ENCODE measurements around the gene ACOT12. TPM values are rescaled to one million over a fixed set of nuclear protein-coding genes. Genes with fewer than 3 reads are reported as not detected.

ACOT12 gene
- polyA plus RNA-seq, 1 donor (not counting 4 experiments of a cell fraction or from before 2014, with no cell fraction given): not detected

DNA sequence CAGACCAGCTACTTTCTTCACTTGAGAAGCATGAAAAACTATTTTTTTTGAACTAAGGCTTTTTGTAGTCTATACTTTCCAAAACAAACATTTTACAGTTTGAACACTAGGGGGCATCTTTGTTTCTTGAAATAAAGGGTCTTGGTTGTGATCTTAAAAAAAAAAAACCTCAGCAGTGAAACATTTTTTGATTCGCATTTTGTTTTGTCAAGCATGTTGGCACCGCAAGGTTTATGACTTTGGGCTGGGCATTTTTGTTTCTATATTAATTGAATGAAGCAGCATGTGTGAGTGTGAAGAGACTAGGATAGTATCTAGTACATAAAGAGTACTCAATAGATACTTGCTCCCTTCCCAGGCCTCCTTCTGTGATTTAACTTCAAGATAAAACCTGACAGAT, 31.6 kb upstream of the ACOT12 start:
- dilution Hi-C loops (cut with MboI; ENCODE audit: extremely low pct_ligation_motif_present, low sequenced_read_pairs): no loop called here

DNA sequence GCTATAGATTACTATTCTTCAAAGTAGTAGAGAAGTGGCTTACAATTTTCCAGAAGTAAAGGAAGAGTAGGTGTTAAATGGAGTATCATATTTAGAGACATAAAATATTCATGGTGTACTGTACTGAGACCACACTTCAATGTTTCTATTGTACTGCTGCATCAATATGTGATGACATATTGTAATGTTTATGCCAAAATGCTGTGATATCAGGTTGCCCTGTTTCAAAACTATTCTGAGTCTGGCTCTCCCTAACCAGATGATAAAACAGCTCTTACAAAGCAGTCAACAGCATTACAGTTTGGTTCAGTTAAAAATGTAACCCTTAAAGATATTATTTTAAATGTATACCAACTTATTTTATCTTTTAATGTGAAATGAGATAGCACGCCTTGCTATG, 30.8 kb upstream of the ACOT12 start:
- no peaks in the 10 kb centered on the region for H3K79me2 ChIP-seq (ENCODE audit: control insufficient read depth, insufficient read depth, low read length)
- no peaks in the 10 kb centered on the region for H3K9me1 ChIP-seq (ENCODE audit: control insufficient read depth, extremely low read depth, insufficient read depth, low read length)
- H3K4me1 ChIP-seq (ENCODE audit: control insufficient read depth, extremely low read depth, insufficient read depth, low read length): peaks cover 12% of the 10 kb centered on the region
- H2AFZ ChIP-seq (ENCODE audit: control insufficient read depth, low read length): no peak overlapping the region
- no peaks in the 10 kb centered on the region for H3K27me3 ChIP-seq (ENCODE audit: control insufficient read depth, extremely low read depth, insufficient read depth, low read length)
- no peaks in the 10 kb centered on the region for H4K20me1 ChIP-seq (ENCODE audit: control insufficient read depth, extremely low read depth, insufficient read depth, low read length)
- H3K36me3 ChIP-seq (ENCODE audit: control insufficient read depth in 2 of 2, extremely low read depth in 1 of 2, insufficient read depth in 2 of 2, low read length in 2 of 2): no peaks in the 10 kb centered on the region
- no peak overlapping the region for H3K4me2 ChIP-seq (ENCODE audit: control insufficient read depth, extremely low read depth, insufficient read depth, low read depth, low read length)
- TF ChIP-seq EZH2 (IDR thresholded peaks at IDR 0.05; ENCODE audit: low read length): no peak
- TF ChIP-seq, protein P1, sequence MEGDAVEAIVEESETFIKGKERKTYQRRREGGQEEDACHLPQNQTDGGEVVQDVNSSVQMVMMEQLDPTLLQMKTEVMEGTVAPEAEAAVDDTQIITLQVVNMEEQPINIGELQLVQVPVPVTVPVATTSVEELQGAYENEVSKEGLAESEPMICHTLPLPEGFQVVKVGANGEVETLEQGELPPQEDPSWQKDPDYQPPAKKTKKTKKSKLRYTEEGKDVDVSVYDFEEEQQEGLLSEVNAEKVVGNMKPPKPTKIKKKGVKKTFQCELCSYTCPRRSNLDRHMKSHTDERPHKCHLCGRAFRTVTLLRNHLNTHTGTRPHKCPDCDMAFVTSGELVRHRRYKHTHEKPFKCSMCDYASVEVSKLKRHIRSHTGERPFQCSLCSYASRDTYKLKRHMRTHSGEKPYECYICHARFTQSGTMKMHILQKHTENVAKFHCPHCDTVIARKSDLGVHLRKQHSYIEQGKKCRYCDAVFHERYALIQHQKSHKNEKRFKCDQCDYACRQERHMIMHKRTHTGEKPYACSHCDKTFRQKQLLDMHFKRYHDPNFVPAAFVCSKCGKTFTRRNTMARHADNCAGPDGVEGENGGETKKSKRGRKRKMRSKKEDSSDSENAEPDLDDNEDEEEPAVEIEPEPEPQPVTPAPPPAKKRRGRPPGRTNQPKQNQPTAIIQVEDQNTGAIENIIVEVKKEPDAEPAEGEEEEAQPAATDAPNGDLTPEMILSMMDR (optimal IDR thresholded peaks at IDR 0.05 in 1 of 3, IDR thresholded peaks at IDR 0.05 in 1 of 3, conservative IDR thresholded peaks at IDR 0.05 in 1 of 3; ENCODE audit: extremely low read depth in 1 of 3, insufficient read depth in 2 of 3, low read length in 3 of 3): no peak
- FAIRE-seq (no peak), DNase-seq (ENCODE audit: low read depth, low spot score) (no peak)
- H3K9ac ChIP-seq (ENCODE audit: control insufficient read depth, extremely low read depth, insufficient read depth, low read length): no peak overlapping the region
- dilution Hi-C loops (cut with MboI; ENCODE audit: extremely low pct_ligation_motif_present, low sequenced_read_pairs): no loop called here
- H3K4me3 ChIP-seq (ENCODE audit: control insufficient read depth in 2 of 3, extremely low read depth in 1 of 3, insufficient read depth in 2 of 3, low read depth in 1 of 3, low read length in 3 of 3): no peak overlapping the region
- H3K9me3 ChIP-seq (ENCODE audit: control insufficient read depth, low read depth, low read length): no peaks in the 10 kb centered on the region
- H3K27ac ChIP-seq (ENCODE audit: control insufficient read depth, insufficient read depth, low read length): no peak overlapping the region

More for the DNA sequence above, 31.6 kb upstream of the ACOT12 start:
- Histone ChIP-seq H4K20me1 (ENCODE audit: control insufficient read depth, extremely low read depth, insufficient read depth, low read length) (no peaks in the 10 kb centered on the region), H3K4me1 (ENCODE audit: control insufficient read depth, extremely low read depth, insufficient read depth, low read length) (peaks cover 6% of the 10 kb centered on the region), H2AFZ (ENCODE audit: control insufficient read depth, low read length) (no peak overlapping the region), H3K4me2 (ENCODE audit: control insufficient read depth, extremely low read depth, insufficient read depth, low read depth, low read length) (no peak overlapping the region), H3K27me3 (ENCODE audit: control insufficient read depth, extremely low read depth, insufficient read depth, low read length) (no peaks in the 10 kb centered on the region), H3K9ac (ENCODE audit: control insufficient read depth, extremely low read depth, insufficient read depth, low read length) (no peak overlapping the region), H3K9me1 (ENCODE audit: control insufficient read depth, extremely low read depth, insufficient read depth, low read length) (no peaks in the 10 kb centered on the region), H3K36me3 (ENCODE audit: control insufficient read depth in 2 of 2, extremely low read depth in 1 of 2, insufficient read depth in 2 of 2, low read length in 2 of 2) (no peaks in the 10 kb centered on the region), H3K4me3 (ENCODE audit: control insufficient read depth in 2 of 3, extremely low read depth in 1 of 3, insufficient read depth in 2 of 3, low read depth in 1 of 3, low read length in 3 of 3) (no peak overlapping the region), H3K79me2 (ENCODE audit: control insufficient read depth, insufficient read depth, low read length) (no peaks in the 10 kb centered on the region), H3K9me3 (ENCODE audit: control insufficient read depth, low read depth, low read length) (no peaks in the 10 kb centered on the region), H3K27ac (ENCODE audit: control insufficient read depth, insufficient read depth, low read length) (no peak overlapping the region)
- FAIRE-seq (no peak), DNase-seq (ENCODE audit: low read depth, low spot score) (no peak)
- TF ChIP-seq, protein P1 (optimal IDR thresholded peaks at IDR 0.05 in 1 of 3, IDR thresholded peaks at IDR 0.05 in 1 of 3, conservative IDR thresholded peaks at IDR 0.05 in 1 of 3; ENCODE audit: extremely low read depth in 1 of 3, insufficient read depth in 2 of 3, low read length in 3 of 3): peak in 2 of 3 experiments; percentile 24 to 39
- TF ChIP-seq EZH2 (IDR thresholded peaks at IDR 0.05; ENCODE audit: low read length): no peak

Measured in keratinocyte (primary cell).